AG10803 (cell line): ENCODE data around the gene USP47.

ENCODE experiments used
- DNase-seq: peaks from one replicate; pipeline ENCODE4 v3.0.0; 2010; ENCODE audit warnings: low read depth
- H3K4me3 ChIP-seq: 2 replicates; pipeline ENCODE4 v1.5.1; 2011; ENCODE audit warnings: mild to moderate bottlenecking, low read length, control low read depth
- CTCF ChIP-seq: conservative IDR thresholded peaks from 2 replicates; pipeline ENCODE4 v1.5.1; 2011; ENCODE audit warnings: mild to moderate bottlenecking, low read length, control low read depth, inconsistent platforms

USP47 gene

GRCh38 chr11:12007769-12008737, 166.3 kb downstream of the USP47 start, which contains the start of gene DKK3:
DKK3 (minus strand) TSS chr11:12008626; CDS start chr11:12008582, 44 bp downstream.
- peak; percentile 63 for DNase-seq
- no peak for TF ChIP-seq CTCF
- peak within 1 kb of the TSS; percentile 74 for H3K4me3 ChIP-seq
